Astrocyte of the spinal cord (primary cell): Measurements from ENCODE around the gene CTSZ.
"Not testable (repeated sequence)": the region's sequence is repeated elsewhere in the genome, so short reads cannot be mapped to it uniquely, and the experiment has no call there.

ENCODE experiments used
- DNase-seq: peaks from one replicate; pipeline ENCODE4 v3.0.0; 2011; ENCODE audit warnings: low read depth, low spot score
- H3K4me3 ChIP-seq: 2 replicates; pipeline ENCODE4 v1.5.1; 2011; ENCODE audit warnings: low read depth, mild to moderate bottlenecking, low read length, moderate library complexity
- CTCF ChIP-seq: IDR thresholded peaks from 2 replicates; pipeline ENCODE4 v1.5.1; 2012; ENCODE audit warnings: low read depth, mild to moderate bottlenecking, low read length, inconsistent platforms
- in situ Hi-C: cut with HindIII; loops from 2 replicates; pipeline ENCODE4 v1.10.0; 2017; ENCODE audit warnings: low sequenced_read_pairs

The CTSZ gene

DNA sequence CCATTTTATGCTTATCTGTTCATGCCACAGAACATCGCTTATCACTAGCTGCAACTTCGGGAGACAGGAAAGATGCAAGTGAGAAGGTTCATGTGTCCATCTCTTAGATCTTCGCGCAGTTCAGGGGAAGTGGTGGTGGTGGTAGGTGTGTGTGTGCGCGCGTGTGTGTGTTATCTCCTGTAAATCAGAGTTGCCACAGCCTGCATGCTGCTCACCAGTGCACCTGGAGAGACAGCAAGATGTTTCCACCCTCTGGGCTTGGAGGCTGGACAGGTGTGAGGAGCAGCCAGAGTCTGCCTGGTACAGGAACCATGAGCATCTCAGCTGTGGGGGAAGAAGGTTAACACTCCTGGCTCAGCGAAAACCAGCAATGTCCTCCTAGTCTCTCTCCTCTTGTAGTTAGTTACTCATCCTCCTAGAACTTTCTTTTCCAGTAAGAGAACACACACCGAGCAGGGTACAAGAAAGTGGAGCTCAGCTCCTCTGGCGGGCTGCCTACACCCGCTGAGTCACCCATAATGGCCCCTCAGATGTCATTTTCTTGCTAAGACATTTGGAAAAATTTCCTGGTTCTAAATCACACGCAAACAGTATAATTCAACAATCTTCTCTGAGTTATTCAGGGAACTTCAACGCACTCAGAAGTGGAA is 7.0 kb upstream of the CTSZ start:
- in situ Hi-C loops: no loop called here
- no peak overlapping the region for H3K4me3 ChIP-seq
- TF ChIP-seq CTCF: no peak
- DNase-seq: peak; percentile 75

DNA sequence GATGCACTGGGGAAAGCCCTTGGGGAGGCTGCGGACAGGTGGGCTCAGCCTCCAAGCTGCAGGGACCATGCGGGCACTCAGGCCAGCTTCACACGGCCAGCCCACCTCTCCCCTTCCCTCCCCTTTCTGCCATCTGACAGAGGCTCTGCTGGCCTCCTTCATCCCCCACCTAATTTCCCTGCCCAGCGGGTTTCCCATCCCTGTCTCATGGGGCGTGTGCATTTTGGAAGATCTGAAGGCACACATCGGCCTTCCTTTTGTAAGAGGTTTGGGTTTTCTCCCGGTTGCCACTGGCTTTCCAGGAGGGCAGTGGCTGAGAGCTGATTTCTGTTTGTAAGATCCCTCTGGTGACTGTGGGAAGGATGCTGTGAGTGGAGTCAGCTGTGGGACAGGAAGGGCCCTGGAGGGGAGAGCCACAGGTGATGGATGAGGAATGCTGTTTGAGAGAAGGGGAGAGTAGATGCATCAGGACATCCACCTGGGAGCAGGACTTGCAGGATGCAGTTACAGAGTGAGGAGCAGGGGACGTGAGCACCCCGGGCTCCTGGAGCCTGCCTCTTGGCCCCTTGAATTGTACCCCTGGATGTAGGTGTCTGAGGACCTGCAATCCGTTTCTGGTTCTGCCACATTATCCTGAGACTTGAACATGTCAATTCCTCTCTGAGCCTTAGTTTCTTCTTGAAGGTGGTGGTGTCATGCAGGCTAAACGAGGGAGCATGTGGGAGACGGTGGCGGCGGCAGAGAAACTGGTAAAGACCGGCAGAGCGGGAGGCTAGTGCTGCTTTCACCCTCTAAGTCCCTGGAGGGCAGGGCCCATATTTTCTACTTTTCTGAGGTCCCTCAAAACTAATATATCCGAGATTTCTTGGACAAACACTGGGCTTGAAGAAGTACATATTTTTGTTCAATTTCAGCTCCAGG is 6.2 kb upstream of the CTSZ start:
- no peak for TF ChIP-seq CTCF
- H3K4me3 ChIP-seq: no peak overlapping the region
- DNase-seq: no peak
- in situ Hi-C loops: no loop called here

DNA sequence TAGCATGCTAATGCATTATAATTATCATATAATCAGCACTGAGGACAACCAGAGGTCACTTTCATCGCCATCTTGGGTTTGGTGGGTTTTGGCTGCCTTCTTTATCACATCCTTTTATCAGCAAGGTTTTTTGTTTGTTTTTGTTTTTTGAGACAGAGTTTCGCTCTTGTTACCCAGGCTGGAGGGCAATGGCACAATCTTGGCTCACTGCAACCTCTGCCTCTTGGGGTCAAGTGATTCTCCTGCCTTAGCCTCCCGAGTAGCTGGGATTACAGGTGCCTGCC is 4.8 kb upstream of the CTSZ start:
- in situ Hi-C loops, H3K4me3 ChIP-seq, DNase-seq: not testable (repeated sequence)

DNA sequence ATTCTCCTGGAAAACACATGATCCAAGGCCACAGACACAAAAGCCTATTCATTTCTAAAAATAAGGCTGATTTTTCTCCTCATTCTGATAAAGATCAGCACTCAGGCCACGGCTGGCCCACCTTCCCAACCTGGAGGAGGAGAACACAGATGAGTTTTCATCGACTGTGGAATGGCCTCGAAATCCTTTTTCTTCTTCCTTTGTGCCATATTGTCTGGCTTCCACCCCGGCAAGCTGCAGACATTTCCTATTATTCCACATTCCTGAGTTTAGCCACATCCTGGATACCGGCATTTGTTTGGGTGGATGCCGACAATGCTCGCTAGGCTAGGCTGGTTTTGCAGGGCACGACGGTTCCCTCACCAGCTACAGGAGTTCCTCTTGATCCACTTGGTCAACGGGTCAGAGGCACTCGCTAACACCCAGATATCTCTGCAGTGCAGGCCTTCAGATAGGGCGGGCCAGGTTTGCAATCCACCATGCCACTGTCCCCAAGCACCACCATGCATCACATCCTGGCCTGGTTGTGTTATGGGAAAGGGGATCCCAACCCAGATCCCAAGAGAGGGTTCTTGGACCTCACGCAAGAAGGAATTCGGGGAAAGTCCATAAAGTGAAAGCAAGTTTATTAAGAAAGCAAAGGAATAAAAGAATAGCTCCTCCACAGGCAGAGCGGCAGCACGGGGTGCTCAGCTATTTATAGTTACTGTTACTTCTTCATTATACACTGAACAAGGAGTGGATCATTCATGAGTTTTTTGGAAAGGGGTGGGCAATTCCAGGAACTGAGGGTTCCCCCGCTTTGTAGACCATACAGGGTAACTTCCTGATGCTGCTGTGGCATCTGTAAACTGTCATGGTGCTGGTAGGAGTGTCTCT is 4.2 kb upstream of the CTSZ start:
- DNase-seq: peak; percentile 92
- TF ChIP-seq CTCF: no peak
- in situ Hi-C loops: no loop called here
- no peak overlapping the region for H3K4me3 ChIP-seq

DNA sequence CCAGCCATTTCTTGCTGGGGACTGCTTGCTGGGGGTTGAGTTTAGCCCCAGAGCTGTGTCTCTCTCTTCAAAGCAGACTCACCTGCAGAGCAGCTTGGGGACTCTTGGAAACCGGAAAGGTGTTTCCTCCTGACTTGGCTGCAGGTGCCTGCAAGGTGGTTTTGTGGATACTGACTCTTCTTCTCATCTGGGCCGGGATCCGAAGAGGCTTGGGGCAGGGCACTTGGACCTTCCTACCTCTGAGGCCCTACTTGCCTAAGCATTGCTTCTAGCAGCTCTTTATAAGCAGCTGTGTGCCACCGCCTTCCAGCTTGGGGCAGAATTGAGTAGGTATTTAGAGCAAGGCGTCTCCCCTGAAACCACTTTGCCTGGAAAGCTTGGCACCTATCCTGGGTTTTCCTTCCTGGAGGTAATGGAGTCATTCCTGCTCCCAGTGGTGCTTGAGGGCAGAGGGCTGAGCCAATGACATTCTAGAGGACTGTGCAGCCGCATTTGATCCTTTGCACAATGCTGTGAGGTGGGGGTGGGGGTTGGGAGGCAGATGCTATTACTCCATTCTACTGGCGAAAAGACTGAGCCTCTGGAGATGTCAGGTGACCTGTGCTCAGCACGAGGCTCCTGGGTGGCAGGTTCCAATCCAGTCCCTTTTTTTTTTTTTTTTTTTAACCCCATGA is 3.4 kb upstream of the CTSZ start:
- no peak for TF ChIP-seq CTCF
- H3K4me3 ChIP-seq: no peak overlapping the region
- in situ Hi-C loops: no loop called here
- peak; percentile 19 for DNase-seq

- no peak for DNase-seq
- no peak overlapping the region for H3K4me3 ChIP-seq
- in situ Hi-C loops: no loop called here
- no peak for TF ChIP-seq CTCF
These were observed 1.8 kb upstream of the CTSZ start for GRCh38 chr20:59008715-59009336.
